ENCODE data around the gene MYO7B.

DNA sequence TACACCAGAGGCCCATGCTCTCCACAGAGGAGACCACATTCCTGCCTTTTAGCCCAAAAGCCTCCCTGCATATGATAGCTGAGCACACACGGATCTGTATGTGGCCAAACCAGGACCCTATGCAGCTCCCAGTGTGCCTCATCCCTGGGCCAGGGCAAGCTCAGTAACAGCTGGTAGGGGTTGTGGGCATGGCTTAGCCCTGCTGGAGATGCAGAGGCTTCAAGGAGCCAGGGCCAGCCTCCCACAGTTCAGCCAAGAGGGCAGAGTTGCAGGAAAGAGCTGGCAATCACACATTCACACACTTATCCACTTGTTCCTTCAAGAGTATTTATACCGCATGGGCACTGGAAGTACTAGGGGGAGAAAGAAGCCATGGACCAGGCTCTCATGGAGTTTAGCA is 141.4 kb downstream of the MYO7B start:
- TF ChIP-seq, protein P1, sequence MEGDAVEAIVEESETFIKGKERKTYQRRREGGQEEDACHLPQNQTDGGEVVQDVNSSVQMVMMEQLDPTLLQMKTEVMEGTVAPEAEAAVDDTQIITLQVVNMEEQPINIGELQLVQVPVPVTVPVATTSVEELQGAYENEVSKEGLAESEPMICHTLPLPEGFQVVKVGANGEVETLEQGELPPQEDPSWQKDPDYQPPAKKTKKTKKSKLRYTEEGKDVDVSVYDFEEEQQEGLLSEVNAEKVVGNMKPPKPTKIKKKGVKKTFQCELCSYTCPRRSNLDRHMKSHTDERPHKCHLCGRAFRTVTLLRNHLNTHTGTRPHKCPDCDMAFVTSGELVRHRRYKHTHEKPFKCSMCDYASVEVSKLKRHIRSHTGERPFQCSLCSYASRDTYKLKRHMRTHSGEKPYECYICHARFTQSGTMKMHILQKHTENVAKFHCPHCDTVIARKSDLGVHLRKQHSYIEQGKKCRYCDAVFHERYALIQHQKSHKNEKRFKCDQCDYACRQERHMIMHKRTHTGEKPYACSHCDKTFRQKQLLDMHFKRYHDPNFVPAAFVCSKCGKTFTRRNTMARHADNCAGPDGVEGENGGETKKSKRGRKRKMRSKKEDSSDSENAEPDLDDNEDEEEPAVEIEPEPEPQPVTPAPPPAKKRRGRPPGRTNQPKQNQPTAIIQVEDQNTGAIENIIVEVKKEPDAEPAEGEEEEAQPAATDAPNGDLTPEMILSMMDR (IDR thresholded peaks at IDR 0.05): no peak
- no peak for TF ChIP-seq POLR2A (IDR thresholded peaks at IDR 0.05)
- no peak for TF ChIP-seq EP300 (IDR thresholded peaks at IDR 0.05)

All from upper lobe of left lung (tissue), 4 donors.